Type B pancreatic cell (in vitro differentiated cells): ENCODE results near the gene OSBP2. TPM values are rescaled to one million over a fixed set of nuclear protein-coding genes. Genes with fewer than 3 reads are reported as not detected.

ENCODE experiments used
- DNase-seq: peaks from one replicate; pipeline ENCODE4 v3.0.0; 2021; ENCODE audit warnings: mixed read lengths; ENCODE audit not compliant: unreplicated experiment; ENCODE audit errors: extremely low spot score
- H3K27ac Mint-ChIP-seq: 2 replicates; pipeline ENCODE4 v1.8.0; 2021; ENCODE audit warnings: mild to moderate bottlenecking, mixed read lengths
- H3K27me3 Mint-ChIP-seq: 2 replicates; pipeline ENCODE4 v1.8.0; 2021; ENCODE audit warnings: mixed read lengths
- H3K36me3 Mint-ChIP-seq: 2 replicates; pipeline ENCODE4 v1.8.0; 2021; ENCODE audit warnings: mixed read lengths
- H3K4me1 Mint-ChIP-seq: one replicate; pipeline ENCODE4 v1.8.0; 2021; ENCODE audit warnings: mixed read lengths; ENCODE audit not compliant: unreplicated experiment
- H3K4me3 Mint-ChIP-seq: 2 replicates; pipeline ENCODE4 v1.8.0; 2021; ENCODE audit warnings: mild to moderate bottlenecking, mixed read lengths
- H3K9me3 Mint-ChIP-seq: 2 replicates; pipeline ENCODE4 v1.8.0; 2021; ENCODE audit warnings: mixed read lengths
- total RNA-seq: library from RNA; stranded (reverse); gene quantifications from 2 replicates; pipeline ENCODE4 v1.2.1, GENCODE V29; 2021; ENCODE audit warnings: low replicate concordance
- TF ChIP-seq, protein P1 (sequence below): fragments of 200-600 bp; sonication (generic); conservative IDR thresholded peaks from 2 replicates; pipeline ENCODE4 v1.5.0; 2021; ENCODE audit warnings: antibody characterized with exemption, mild to moderate bottlenecking

Gene OSBP2
- total RNA-seq, 1 donor from 2014 or later: 8.1 TPM

DNA sequence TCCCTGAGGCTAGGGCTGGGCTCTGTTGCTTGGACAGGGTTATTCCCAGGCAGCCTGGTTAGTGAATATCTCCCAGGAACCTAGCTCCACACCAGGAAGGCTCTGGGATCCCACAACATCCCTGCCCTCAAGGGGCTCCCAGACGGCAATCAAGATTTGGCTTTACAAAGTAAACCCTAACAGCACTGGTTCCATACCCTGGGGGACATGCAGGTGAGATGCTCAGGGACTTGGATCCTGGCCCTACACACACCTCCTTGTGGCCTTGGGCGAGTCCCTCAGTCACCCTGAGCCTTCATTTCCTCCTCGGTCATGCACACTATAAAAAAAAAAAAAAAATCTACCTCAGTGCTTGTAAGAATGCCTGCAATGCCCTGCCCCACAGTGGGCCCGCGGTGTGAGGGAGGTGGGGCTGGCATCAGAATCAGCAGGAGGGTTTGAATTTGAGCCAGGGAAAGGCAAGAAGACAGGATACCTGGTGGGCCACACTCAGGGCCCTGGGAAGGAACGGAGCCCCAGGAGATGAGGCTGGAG lies 187.6 kb downstream of the OSBP2 start:
- Mint-ChIP-seq H3K4me3 (peak overlapping the region; percentile 60), H3K9me3 (no peaks in the 10 kb centered on the region), H3K36me3 (no peaks in the 10 kb centered on the region), H3K4me1 (peaks cover 24% of the 10 kb centered on the region), H3K27ac (peak overlapping the region; percentile 73), H3K27me3 (no peaks in the 10 kb centered on the region)
- no peak for DNase-seq
- TF ChIP-seq, protein P1, sequence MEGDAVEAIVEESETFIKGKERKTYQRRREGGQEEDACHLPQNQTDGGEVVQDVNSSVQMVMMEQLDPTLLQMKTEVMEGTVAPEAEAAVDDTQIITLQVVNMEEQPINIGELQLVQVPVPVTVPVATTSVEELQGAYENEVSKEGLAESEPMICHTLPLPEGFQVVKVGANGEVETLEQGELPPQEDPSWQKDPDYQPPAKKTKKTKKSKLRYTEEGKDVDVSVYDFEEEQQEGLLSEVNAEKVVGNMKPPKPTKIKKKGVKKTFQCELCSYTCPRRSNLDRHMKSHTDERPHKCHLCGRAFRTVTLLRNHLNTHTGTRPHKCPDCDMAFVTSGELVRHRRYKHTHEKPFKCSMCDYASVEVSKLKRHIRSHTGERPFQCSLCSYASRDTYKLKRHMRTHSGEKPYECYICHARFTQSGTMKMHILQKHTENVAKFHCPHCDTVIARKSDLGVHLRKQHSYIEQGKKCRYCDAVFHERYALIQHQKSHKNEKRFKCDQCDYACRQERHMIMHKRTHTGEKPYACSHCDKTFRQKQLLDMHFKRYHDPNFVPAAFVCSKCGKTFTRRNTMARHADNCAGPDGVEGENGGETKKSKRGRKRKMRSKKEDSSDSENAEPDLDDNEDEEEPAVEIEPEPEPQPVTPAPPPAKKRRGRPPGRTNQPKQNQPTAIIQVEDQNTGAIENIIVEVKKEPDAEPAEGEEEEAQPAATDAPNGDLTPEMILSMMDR: no peak

DNA sequence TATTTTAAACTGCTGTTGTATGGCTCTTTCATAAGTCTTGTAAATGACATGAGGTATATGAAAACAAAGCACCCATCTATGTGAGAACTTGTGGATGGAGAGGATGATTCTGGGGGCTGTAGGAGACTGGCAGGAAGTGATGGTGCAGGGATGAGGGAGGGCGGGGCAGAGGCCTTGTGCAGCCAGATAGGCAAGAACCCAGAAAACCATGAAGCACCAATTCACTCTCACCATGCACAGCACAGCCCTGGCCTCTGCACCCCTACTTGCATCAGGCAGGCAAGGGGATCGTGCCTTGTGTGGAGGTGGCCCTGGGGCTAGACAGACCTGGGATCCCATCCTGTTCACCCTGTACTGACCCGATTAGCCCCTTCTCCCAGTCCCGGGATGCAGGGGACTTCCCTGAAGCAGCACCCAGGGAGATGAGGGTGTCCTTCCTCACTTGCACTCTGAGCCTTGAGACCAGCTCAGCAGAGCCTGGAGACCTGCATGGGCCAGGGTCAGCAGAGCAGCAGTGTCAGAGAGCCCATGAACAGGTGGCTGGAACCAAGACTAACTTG lies 188.4 kb downstream of the OSBP2 start:
- peaks cover 18% of the 10 kb centered on the region for H3K4me1 Mint-ChIP-seq
- no peaks in the 10 kb centered on the region for H3K27me3 Mint-ChIP-seq

DNA sequence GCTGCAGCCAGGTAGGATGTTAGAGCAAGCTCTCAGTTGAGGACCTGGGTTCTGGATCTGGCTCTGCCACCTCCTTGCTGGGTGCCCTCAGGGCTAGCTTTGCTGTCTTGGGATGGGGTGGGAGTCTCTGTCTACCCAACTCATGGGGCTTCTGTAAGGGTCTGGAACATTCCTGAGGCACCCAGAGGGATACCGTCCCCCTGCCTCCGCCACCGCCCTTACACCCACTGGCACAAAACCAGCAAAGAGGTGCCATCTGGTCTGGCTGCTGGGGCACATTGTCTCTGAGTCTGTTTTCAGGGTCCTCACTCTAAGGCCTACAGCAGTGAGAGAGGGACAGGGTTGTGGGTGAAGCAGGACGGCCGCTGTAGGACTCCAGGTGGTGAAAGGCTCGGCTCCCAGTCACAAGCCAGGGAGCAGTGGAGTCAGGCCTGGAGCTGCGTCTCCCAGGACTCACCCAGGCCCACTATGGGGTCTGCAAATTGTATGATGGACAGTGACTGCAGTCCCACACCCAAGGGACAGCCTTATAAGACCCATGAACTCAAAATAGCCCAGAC lies 189.0 kb downstream of the OSBP2 start:
- DNase-seq: no peak
- H3K4me1 Mint-ChIP-seq: peaks cover 12% of the 10 kb centered on the region

More for the DNA sequence above, 188.4 kb downstream of the OSBP2 start:
- DNase-seq: no peak
- TF ChIP-seq, protein P1: no peak
- no peaks in the 10 kb centered on the region for H3K9me3 Mint-ChIP-seq
- no peaks in the 10 kb centered on the region for H3K36me3 Mint-ChIP-seq
- no peak overlapping the region for H3K4me3 Mint-ChIP-seq
- peak overlapping the region; percentile 73 for H3K27ac Mint-ChIP-seq

GRCh38 chr22:30884211-30885000 lies 189.7 kb downstream of the OSBP2 start:
- DNase-seq: no peak
- Mint-ChIP-seq H3K4me1 (peaks cover 6% of the 10 kb centered on the region), H3K4me3 (no peak overlapping the region), H3K36me3 (no peaks in the 10 kb centered on the region), H3K27ac (no peak overlapping the region), H3K27me3 (no peaks in the 10 kb centered on the region), H3K9me3 (no peaks in the 10 kb centered on the region)
- TF ChIP-seq, protein P1: no peak

More for the DNA sequence above, 189.0 kb downstream of the OSBP2 start:
- Mint-ChIP-seq H3K27ac (no peak overlapping the region), H3K4me3 (no peak overlapping the region), H3K9me3 (no peaks in the 10 kb centered on the region), H3K36me3 (no peaks in the 10 kb centered on the region), H3K27me3 (no peaks in the 10 kb centered on the region)
- TF ChIP-seq, protein P1: no peak

- no peaks in the 10 kb centered on the region for H3K27me3 Mint-ChIP-seq
- no peak overlapping the region for H3K27ac Mint-ChIP-seq
- DNase-seq: no peak
- no peak overlapping the region for H3K4me3 Mint-ChIP-seq
- H3K36me3 Mint-ChIP-seq: no peaks in the 10 kb centered on the region
- peaks cover 6% of the 10 kb centered on the region for H3K4me1 Mint-ChIP-seq
- TF ChIP-seq, protein P1: no peak
- no peaks in the 10 kb centered on the region for H3K9me3 Mint-ChIP-seq
These were observed 190.3 kb downstream of the OSBP2 start for GRCh38 chr22:30885001-30885366.
